H7 (cell line): ENCODE measurements around the gene CPA4. TPM values are rescaled to one million over a fixed set of nuclear protein-coding genes. Genes with fewer than 3 reads are reported as not detected.

Experiments used
- DNase-seq: peaks from one replicate; pipeline ENCODE4 v3.0.0; 2012
- H3K27me3 ChIP-seq: 2 replicates; pipeline ENCODE4 v1.6.0; 2011; ENCODE audit warnings: mild to moderate bottlenecking, low read length; ENCODE audit not compliant: control insufficient read depth, insufficient read depth
- H3K36me3 ChIP-seq: replicated peaks from 2 replicates; pipeline ENCODE4 v1.5.1; 2011; ENCODE audit warnings: low read length; ENCODE audit not compliant: control insufficient read depth, insufficient read depth
- H3K4me3 ChIP-seq: 2 replicates; pipeline ENCODE4 v1.5.1; 2011; ENCODE audit warnings: low read depth, mild to moderate bottlenecking, control low read depth, low read length, moderate library complexity; ENCODE audit not compliant: insufficient read depth
- total RNA-seq: library from RNA; depleted of rRNA; stranded (reverse); fragments of >200 nt; shearing (Covaris generic); gene quantifications from 2 replicates; pipeline ENCODE4 v1.2.3, GENCODE V29; 2014

Gene CPA4
- total RNA-seq, 1 experiment from 2014 or later = not detected

DNA sequence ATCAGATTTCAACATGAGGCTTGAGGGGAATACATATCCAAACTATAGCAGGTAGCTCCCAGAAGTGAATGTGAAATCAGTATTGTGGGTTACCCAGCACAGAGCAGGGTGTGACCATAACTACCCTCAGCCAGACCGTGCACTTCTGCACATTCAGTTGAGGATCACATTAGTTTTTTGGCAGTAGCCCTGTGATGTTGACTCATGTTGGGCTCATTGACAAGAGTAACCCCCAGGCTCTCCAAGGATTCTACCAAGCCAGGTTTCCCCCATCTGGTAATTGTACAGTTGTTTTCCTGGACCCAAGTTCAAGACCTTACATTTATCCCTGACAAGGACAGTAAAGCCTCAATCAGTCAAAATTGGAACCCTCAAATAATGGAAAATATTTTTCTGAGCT lies 11.7 kb upstream of the CPA4 start:
- DNase-seq = no peak
- Histone ChIP-seq H3K27me3 (no peaks in the 10 kb centered on the region), H3K4me3 (no peak overlapping the region), H3K36me3 (no peaks in the 10 kb centered on the region)

DNA sequence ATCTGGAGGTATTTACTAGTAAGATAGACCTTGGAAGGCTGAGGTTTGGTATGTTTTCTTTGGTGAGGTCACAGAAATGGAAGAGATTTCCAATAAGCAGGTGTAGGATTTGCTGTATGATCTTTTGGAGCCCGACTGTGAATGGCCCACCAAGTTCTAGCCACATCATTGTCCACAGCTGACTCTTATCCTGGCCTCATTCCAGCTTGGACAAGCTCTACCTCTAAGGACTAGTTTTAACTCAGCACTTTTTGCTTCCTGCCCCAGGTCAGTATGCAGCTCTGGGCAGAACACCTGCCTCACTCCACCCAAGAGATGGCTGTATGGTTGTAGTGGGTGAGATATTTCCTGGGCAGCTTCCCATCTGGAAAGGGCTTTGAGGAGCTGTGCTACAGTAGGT lies 6.1 kb upstream of the CPA4 start:
- DNase-seq = no peak
- Histone ChIP-seq H3K36me3 (no peaks in the 10 kb centered on the region), H3K4me3 (no peak overlapping the region), H3K27me3 (no peaks in the 10 kb centered on the region)

DNA sequence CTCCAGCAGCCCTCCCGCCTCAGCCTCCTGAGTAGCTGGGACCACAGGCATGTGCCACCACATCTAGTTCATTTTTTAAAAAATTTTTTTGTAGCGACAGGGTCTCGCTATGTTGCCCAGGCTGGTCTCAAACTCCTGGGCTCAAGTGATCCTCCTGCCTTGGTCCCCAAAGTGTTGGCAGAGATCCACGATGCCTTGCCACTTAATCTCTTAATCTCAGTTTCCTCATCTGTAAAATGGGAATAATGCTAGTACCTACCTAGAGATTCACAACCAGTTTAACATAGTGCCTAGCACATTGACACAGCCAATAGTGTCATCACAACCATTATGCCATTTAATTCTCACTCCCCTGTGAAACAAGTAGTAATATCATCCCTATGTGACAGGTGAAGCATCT lies 4.8 kb upstream of the CPA4 start:
- no peak for DNase-seq
- Histone ChIP-seq H3K36me3 (no peaks in the 10 kb centered on the region), H3K4me3 (no peak overlapping the region), H3K27me3 (no peaks in the 10 kb centered on the region)

DNA sequence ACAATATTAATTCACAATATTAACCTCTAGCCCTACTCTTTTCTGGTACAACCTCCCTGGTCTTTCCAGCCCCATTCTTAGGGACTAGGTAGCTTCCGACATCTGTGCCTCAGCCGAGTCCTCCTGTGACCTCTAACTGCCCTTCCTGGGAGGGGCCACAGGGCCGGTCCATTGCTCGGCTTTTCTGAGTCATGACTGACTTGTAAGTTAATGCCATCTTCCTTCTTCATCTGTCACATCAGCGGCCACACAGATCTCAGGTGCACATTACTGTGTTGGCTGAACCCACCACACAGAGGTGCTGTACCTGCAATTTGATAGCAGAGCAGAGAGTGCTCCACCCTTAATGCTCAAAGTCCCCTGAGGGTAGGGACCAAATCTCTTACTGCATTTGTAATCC lies 4.1 kb upstream of the CPA4 start:
- DNase-seq = no peak
- H3K36me3 ChIP-seq = no peaks in the 10 kb centered on the region
- no peak overlapping the region for H3K4me3 ChIP-seq
- H3K27me3 ChIP-seq = no peaks in the 10 kb centered on the region

GRCh38 chr7:130289478-130289877 lies 3.5 kb upstream of the CPA4 start:
- H3K27me3 ChIP-seq = no peaks in the 10 kb centered on the region
- no peak overlapping the region for H3K4me3 ChIP-seq
- H3K36me3 ChIP-seq = no peaks in the 10 kb centered on the region
- no peak for DNase-seq

DNA sequence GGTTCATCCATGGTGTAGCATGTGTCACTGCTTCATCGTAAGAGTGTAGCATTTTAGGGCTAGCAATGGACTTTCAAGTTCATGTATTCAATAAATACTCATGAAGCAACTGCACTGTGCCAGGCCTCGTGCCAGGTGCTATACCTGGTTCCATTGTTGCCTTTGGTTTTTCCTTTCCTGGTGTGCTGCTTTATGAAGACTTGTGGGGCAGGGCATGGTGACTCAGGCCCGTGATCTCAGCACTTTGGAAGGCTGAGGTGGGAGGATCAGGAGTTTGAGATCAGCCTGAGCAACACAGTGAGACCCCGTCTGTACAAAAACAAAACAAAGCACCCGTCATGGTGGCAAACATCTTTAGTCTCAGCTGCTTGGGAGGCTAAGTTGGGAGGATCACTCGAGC lies 2.2 kb upstream of the CPA4 start:
- H3K36me3 ChIP-seq = no peaks in the 10 kb centered on the region
- no peak for DNase-seq
- no peaks in the 10 kb centered on the region for H3K27me3 ChIP-seq
- H3K4me3 ChIP-seq = no peak overlapping the region

DNA sequence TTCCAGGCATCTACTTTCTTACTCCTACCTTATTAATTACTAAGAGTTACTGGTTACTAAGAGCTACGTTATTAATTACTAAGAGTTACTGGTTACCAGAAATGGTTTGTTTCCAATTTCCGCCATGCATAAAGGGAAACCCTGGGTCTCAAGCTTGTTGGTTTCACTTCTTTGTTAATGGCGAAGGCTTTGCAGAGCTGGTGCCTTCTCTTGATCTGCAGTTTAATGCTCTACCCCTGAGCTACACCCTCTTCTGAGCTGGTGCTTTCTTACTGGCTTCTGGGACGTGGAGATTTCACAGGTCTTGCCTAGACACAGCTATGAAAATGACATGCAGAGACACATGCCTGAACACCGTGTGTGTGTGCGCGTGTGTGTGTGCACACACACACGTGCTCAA lies 560 bp downstream of the CPA4 start:
- Histone ChIP-seq H3K27me3 (no peaks in the 10 kb centered on the region), H3K36me3 (no peaks in the 10 kb centered on the region), H3K4me3 (no peak overlapping the region)
- DNase-seq = no peak

DNA sequence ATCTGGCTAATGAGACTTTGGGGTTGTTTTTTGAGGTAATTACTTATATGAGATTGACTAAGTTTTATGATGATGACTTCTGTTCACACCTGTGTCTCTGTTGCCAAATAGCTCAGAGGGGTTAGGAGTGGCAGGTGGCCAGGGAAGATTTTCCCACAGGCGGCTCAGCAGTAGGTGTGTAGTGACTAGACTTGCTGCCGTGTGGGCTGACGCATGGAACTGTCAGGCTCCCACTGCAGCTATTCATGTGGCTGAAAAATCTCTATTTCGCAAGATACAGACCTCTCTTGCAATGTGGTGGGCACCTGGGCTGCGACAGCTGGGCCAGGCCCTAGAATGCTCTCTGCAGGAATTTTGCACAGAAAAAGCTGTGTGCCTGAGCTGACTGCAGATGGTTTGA lies 1.4 kb downstream of the CPA4 start:
- Histone ChIP-seq H3K36me3 (no peaks in the 10 kb centered on the region), H3K4me3 (no peak overlapping the region)
- DNase-seq = no peak

DNA sequence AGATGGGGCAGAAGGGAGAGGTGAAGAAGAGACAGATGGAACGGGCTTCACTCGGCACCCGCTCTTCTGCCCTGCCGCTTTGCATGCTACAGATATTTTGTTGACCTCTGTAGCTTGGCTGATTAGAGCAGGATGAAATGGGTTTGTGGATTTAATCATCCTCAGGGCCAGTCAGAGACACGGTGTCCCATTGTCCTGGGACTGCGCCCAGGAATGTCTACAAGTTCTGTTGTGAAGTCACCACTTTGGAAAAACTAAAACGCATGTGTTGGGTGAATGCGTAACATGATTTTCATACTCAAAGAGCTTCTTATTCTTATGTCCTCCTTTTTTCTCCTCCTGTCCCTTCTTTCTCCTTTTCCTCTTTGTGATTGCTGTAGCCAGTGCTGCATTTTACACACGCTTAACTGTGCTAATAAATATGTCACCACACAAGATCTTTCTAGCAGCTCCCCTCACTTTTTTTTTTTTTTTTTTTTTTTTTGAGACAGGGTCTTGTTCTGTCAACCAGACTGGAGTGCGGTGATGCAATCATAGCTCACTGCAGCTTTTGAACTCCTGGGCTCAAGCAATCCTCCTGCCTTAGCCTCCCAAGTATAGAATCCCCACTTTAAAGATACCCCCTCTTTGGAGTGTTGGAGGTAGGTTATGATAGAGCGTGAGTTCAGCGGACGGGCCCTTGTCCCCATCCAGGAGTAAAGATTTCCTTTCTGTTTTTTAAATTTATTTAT lies 3.4 kb downstream of the CPA4 start:
- Histone ChIP-seq H3K27me3 (no peaks in the 10 kb centered on the region), H3K36me3 (no peaks in the 10 kb centered on the region), H3K4me3 (no peak overlapping the region)
- no peak for DNase-seq

More for the DNA sequence above, 1.4 kb downstream of the CPA4 start:
- H3K27me3 ChIP-seq = no peaks in the 10 kb centered on the region

- H3K4me3 ChIP-seq = no peak overlapping the region
- no peaks in the 10 kb centered on the region for H3K27me3 ChIP-seq
- no peak for DNase-seq
- no peaks in the 10 kb centered on the region for H3K36me3 ChIP-seq
These were observed 4.9 kb downstream of the CPA4 start for GRCh38 chr7:130297628-130298543.

DNA sequence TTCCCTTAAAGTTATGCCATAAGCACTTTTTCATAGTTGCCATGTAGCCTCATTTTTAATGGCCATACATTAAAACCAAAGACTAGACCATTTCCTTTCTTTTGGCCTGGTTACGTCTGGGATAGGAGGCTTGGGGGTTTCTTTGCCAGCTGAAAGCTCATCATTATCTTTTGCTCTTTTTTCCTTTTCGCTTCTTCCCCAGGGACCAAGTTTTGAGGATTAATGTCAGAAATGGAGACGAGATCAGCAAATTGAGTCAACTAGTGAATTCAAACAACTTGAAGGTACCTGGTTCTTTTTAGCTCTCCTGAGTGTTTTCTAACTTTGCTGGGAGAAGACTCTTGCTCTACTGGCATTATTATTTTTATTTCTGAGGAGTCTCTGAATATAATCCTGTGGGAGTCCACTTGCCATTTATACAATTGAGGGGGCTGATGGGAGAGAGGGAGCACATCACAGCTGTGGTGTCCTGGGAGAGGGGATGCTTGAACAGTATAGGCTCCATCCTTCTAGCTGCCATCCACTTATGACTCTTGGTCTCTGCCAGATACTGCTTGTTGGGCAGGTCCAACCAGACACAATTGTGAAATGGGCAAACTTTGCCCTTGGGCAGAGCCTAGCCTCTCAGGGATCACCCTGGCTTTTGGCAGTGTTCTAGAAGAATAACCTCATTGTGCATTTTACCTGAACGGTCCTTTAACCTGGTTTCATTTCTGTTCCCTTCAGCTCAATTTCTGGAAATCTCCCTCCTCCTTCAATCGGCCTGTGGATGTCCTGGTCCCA lies 5.8 kb downstream of the CPA4 start:
- no peaks in the 10 kb centered on the region for H3K36me3 ChIP-seq
- no peak for DNase-seq
- no peaks in the 10 kb centered on the region for H3K27me3 ChIP-seq
- H3K4me3 ChIP-seq = no peak overlapping the region

GRCh38 chr7:130299866-130300265 lies 6.9 kb downstream of the CPA4 start:
- no peak for DNase-seq
- no peak overlapping the region for H3K4me3 ChIP-seq
- no peaks in the 10 kb centered on the region for H3K36me3 ChIP-seq
- no peaks in the 10 kb centered on the region for H3K27me3 ChIP-seq

GRCh38 chr7:130301501-130302020 lies 8.6 kb downstream of the CPA4 start:
- Histone ChIP-seq H3K36me3 (no peaks in the 10 kb centered on the region), H3K27me3 (no peaks in the 10 kb centered on the region), H3K4me3 (no peak overlapping the region)
- no peak for DNase-seq

DNA sequence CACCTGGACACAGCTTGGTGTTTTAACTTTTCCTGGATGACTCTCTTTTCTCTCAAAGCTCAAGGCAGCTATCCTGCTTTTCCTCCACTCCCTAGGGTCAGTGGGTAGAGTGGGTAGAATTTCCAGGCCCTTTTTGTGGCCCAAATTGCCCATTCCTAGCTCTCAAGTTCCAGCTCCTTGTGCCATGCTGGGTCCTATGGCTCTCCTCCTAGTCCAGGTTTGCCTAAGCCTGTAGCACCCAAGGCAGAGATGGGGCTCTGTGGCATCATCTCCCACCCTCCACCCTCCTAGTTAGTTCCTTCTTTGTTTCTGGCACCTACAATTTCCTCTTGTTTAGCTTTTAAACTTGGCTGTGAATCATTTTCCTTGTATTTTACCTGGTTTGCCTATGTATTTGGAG lies 9.7 kb downstream of the CPA4 start:
- DNase-seq = no peak
- no peaks in the 10 kb centered on the region for H3K36me3 ChIP-seq
- H3K4me3 ChIP-seq = no peak overlapping the region
- no peaks in the 10 kb centered on the region for H3K27me3 ChIP-seq
